Transverse colon (tissue), 4 donors: Measurements from ENCODE around the gene CACNA1B. TPM values are rescaled to one million over a fixed set of nuclear protein-coding genes. Genes with fewer than 3 reads are reported as not detected.
"Not testable (repeated sequence)": the region's sequence is repeated elsewhere in the genome, so short reads cannot be mapped to it uniquely, and the experiment has no call there.

Experiments used
- DNase-seq: peaks from one replicate; pipeline ENCODE4 v3.0.0-alpha.2; 2019
- H3K27ac ChIP-seq, 4 donors: fragments of 200-600 bp; sonication (generic); 2 replicates each; pipeline ENCODE4 v1.5.1; 2016 to 2018; ENCODE audit warnings: inconsistent platforms in 4 of 4
- H3K27me3 ChIP-seq: fragments of 200-600 bp; sonication (generic); 2 replicates; pipeline ENCODE4 v1.5.1; 2017; ENCODE audit warnings: inconsistent platforms
- H3K36me3 ChIP-seq, 4 donors: fragments of 200-600 bp; sonication (generic); 2 replicates each; pipeline ENCODE4 v1.5.1; 2017 to 2019; ENCODE audit warnings: inconsistent platforms in 4 of 4
- H3K4me1 ChIP-seq, 4 donors: fragments of 200-600 bp; sonication (generic); 2 replicates each; pipeline ENCODE4 v1.5.1; 2017 to 2020; ENCODE audit warnings: inconsistent platforms in 4 of 4
- H3K4me3 ChIP-seq, 4 donors: fragments of 200-600 bp; sonication (generic); 1 replicate in 1 of 4; 2 replicates in 3 of 4; pipeline versions ENCODE4 v1.5.1 to v1.6.1; 2017 to 2019; ENCODE audit warnings: inconsistent platforms in 4 of 4
- H3K9me3 ChIP-seq, 2 donors: fragments of 200-600 bp; sonication (generic); 2 replicates each; pipeline ENCODE4 v1.5.1; 2017 to 2019; ENCODE audit warnings: inconsistent platforms in 2 of 2
- CTCF ChIP-seq, 5 experiments: fragments of 200-600 bp in 3 of 5; fragments of 450-650 bp in 2 of 5; sonication (generic) in 3 of 5; IDR thresholded peaks; 1 replicate in 2 of 5; 2 replicates in 3 of 5; pipeline ENCODE4 v1.5.1; 2016 to 2017; ENCODE audit warnings: antibody characterized with exemption in 5 of 5, inconsistent platforms in 3 of 5, mild to moderate bottlenecking in 2 of 5, moderate library complexity in 1 of 5
- WGBS, 2 donors: methylation state at CpG; one replicate each; pipeline ENCODE4 v1.1.5; 2018; ENCODE audit warnings: low coverage in 1 of 2; 5-methylcytosine and 5-hydroxymethylcytosine counted together
- in situ Hi-C, 4 donors: fragments of 200-750 bp; cut with MboI; loops; one replicate each; pipeline versions ENCODE4 v1.15.0 to v1.15.1; 2017; ENCODE audit warnings: low sequenced_read_pairs in 3 of 4, low pct_ligation_motif_present in 1 of 4, low pct_unique_long_range_greater_than_20kb in 1 of 4
- intact Hi-C: fragments of 100-400 bp; cut with DNase I; formaldehyde crosslinking; loops from one replicate; pipeline ENCODE4 v1.15.1; 2023; ENCODE audit warnings: low total_unique reads
- small RNA-seq, 4 donors: library from RNA; depleted of rRNA; stranded (forward); fragments of <200 nt; gene quantifications; one replicate each; pipeline ENCODE3, GENCODE V24; 2016
- total RNA-seq, 4 donors: library from RNA; depleted of rRNA; stranded (reverse); fragments of >200 nt; gene quantifications; one replicate each; pipeline ENCODE4 v1.1.0, GENCODE V29; 2016

CACNA1B gene
- total RNA-seq, 4 donors from 2014 or later = 0.27 to 0.40 (median 0.35) TPM

DNA sequence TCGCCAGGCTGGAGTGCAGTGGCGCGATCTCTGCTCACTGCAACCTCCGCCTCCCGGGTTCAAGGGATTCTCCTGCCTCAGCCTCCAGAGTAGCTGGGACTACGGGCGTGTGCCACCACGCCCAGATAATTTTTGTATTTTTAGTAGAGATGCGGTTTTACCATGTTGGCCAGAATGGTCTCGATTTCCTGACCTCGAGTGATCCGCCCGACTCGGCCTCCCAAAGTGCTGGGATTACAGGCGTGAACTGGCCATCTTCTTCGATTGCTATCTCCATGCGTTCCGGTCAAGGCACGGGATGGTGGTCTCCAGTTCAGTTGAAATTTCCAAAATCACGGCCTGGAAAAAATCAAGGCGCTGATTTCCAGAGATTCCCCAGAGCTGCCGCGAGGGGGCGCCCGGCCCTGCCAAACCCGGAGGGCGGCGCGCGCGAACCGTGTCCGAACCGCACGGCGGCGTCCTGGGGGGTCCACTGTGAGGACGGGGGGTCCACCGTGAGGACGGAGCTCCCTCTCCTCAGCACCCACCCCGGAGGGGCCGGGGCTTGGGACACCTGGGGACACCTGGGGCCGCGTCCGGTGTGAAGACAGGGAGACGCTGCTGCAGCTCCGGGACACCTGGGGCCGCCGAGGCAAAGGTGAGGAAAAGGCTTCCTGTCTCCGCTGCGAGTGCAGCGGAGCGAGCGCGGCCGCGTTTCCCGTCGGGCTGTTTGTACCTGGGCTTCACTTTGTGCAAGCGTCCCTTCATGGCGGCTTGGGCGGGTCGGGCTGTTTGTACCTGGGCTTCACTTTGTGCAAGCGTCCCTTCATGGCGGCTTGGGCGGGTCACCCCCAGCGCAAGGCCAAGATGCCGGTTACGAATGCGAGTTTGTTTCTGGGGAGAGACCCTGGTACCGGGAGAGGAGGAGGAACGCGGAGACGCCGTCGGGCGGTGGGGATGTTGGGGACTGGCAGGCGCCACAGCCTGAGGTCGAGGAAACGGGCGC is 272.4 kb downstream of the CACNA1B start:
- H3K4me1 ChIP-seq, intact Hi-C loops, H3K36me3 ChIP-seq, in situ Hi-C loops, H3K9me3 ChIP-seq: not testable (repeated sequence)
- peak; percentile 40 for DNase-seq
- Histone ChIP-seq H3K27me3 (peaks cover 15% of the 10 kb centered on the region), H3K4me3 (peak overlapping the region; percentile 16 to 42 (median 35)), H3K27ac (peak overlapping the region in 2 of 4 donors; percentile 37 to 45)
- WGBS, 2 donors = 28 to 72% methylated on average over 7 to 43 of the region's 81 CpGs
- peak in 4 of 5 experiments; percentile 36 to 59 (median 50) for TF ChIP-seq CTCF (IDR thresholded peaks at IDR 0.05)

DNA sequence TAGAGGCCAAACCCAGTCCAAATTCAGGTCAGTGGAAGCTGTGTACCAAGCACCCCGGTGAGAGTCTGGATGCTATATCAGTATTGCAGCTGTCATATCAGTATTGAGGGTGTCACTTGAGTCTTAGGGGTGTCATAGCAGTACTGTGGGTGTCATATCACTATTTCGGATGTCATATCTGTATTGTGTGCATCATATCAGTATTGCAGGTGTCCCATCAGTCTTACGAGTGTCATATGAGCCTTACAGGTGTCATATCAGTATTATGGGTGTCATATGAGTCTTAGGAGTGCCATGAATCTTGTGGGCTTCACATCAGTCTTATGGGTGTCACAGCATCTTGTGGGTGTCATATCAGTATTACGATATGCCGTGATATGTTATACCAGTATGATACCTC is 278.2 kb downstream of the CACNA1B start:
- H3K27ac ChIP-seq, H3K4me3 ChIP-seq, H3K9me3 ChIP-seq, H3K4me1 ChIP-seq, H3K27me3 ChIP-seq, DNase-seq, in situ Hi-C loops, H3K36me3 ChIP-seq, intact Hi-C loops: not testable (repeated sequence)
- WGBS, 2 donors = 71 to 74% methylated on average over 2 to 5 of the region's 5 CpGs

- intact Hi-C loops, H3K27me3 ChIP-seq, H3K4me3 ChIP-seq, H3K9me3 ChIP-seq, H3K4me1 ChIP-seq, H3K27ac ChIP-seq, DNase-seq, in situ Hi-C loops, H3K36me3 ChIP-seq: not testable (repeated sequence)
- WGBS, 2 donors = 6 to 14% methylated on average over 1 of the region's 1 CpG
Measured at GRCh38 chr9:138166793-138167192, 289.2 kb downstream of the CACNA1B start.

Small RNAs within 50 kb of the gene (small RNA-seq; reads per million reads assigned to genes)
- gene AL591424.2 (0 reads per million in 4 donors), gene MIR602 (0 reads per million in 4 donors)
